Midbrain (tissue), 1 donor: ENCODE results near the gene PTPRN2.

Source experiments
- DNase-seq: peaks from one replicate; lab custom pipeline; 2025; lab: John Stamatoyannopoulos, UW

Gene PTPRN2

DNA sequence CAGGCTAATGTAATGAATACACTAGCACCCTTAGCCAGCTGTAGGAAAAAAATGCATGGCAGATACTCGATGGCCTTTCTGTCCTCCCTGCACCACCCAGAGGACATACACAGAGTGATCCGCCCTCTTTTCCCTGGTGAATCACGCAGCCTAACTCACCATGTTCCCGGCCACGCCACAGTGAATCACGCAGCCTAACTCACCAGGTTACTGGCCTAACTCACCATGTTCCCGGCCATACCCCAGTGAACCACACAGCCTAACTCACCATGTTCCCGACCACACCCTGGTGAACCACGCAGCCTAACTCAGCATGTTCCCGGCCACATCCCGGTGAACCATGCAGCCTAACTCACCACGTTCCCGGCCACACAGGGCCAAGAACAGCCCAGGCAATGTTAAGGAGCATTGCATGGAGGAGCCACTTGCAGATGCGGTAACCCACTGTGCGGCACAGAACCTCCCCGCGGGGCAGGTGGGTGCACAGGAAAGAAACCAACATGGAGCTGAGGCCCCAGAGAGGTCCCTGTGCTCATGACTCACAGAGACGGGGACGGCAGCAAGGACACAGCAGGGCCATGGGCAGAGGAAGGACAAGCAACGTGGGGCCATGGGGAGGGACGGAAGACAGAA, 742.3 kb downstream of the PTPRN2 start:
- DNase-seq, result no peak

DNA sequence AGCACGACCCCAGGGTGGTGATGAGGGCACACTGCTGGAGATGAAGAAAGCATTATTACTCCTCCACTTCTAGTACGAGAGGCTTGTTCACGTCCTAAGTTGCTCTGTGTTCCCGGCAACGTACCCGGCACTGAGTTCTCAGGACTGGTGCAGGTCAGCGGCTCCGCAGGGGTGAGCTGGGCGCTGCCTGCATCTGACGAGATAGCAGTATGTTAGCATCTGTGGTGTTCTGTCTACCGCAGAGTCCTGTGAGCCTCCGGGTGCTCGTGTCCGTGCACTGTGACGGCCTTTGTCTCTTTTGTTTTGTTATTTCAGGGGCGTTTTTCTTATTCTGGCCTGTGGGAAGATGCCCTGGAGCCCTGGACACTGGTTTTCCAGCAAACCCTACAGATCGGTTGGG, 743.0 kb downstream of the PTPRN2 start:
- no peak for DNase-seq

DNA sequence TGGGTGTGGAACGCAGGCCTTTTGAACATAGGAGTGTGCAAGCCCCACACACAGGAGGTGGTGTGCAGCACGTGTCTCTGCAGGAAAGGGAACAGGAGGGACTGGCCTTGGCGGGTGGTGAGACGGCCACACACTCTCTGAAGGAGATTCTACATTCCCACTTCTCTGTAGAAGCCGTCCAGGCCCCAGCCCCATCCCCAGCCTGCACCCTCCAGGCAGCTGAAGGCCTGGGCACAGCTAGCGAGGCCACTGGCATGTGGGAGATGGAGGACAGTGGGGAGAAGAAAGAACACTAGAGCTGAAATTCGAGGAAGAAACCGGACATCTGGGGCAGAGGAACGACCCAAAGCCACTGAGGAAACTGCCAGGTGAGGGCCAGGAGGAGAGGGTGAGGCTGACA, 743.5 kb downstream of the PTPRN2 start:
- DNase-seq, result no peak

DNA sequence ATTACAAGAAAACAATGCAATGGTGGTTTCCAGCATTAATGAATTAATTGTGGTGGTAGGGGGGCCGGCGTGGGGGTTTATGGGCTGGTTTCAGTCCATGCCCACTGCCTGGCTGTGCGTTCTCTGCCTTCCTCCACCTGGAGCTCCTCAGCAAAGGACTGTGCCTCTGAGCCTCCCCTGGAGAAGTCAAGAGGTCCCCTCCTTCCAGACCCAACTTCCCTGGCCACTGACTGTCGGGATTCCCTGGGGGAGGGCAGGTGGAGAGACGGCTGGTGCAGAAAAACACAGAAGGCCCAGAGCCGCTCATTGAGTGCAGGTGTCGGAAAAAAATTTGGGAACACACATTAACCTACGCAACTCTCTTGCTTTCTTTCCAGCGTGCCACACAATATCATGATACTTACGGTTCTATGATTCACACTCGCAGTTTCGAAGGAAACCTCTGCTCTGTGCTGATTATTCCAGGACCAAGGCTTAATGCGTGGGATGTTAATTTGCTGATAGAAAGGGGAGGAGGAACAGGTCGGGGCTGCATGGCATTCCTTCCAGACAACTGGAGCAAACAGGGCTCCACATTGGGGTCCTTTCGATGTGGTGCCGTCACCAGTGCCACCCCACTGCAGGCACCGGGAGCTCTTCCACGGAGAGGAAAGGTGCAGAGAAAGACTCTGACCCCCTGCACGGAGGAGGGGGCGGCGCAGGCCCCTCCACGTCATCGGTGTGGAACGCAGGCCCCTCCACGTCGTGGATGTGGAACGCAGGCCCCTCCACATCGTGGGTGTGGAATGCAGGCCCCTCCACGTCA, 744.1 kb downstream of the PTPRN2 start:
- DNase-seq, result no peak

DNA sequence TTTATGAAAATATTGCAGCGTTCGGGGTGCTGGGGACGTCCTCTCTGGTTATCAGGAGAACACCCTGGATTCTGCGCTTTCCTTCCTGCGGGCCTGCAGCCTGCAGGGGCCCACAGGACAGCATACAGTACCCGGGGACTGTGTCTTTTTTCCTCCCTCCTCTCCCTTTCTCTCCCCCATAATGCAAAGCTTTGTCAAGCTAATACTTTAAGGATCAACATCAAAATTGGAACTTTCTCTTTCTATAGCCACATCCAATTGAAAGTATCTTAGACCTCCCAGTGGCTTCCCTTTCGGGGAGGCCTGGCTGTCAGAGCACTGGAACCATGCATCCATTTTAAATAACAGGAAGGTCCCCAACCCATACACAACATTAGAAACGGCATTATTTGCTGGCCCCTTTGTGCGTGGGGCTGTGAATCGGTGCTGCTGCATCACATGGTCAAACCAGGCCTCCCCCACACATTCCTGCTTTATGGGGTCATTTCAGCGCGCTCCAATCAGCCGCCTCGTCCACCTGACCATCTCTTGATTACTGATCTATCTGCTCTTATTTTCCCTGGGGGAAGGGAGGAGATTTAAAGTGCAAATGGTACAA, 745.8 kb downstream of the PTPRN2 start:
- no peak for DNase-seq

DNA sequence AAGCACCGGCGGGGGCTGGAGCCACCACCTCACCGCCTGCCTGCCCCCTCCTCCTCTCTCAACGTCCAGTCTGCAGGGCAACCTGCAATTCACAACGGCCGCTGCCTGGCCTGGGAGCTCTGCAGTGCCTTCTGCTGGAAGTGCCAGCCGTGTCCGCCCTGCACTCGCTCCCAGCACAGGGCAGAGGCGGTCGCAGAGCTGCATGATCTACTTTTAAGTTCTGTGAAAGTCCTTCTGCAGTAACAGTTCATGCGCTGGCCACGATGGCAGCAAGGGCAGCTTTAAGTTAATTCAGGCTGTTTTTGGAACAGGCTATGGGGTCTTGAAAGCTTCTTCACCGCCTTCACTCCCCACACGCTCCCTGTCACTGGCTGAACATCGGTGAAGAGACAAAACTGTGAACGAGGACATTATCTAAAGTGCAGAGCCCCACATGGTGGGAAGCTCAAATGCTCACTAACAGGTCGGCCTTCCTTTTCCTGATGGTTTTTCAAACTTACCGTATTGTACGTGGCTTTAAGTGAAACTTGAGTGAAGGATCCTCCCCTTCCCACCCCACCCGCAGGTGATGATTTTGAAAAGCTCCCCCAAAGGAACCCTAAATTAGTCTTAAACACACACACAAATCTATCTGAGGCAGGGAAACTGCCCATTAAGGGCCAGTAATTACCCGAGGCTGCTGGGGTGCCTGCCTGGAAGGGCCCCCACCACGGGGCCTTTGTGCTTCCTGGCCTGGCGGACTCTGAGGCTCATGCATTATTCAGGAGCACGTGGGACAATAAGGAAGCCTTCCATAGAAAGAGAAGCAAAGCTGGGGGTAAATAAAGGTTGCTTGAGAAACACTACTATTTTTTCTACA, 746.5 kb downstream of the PTPRN2 start:
- DNase-seq, result no peak

DNA sequence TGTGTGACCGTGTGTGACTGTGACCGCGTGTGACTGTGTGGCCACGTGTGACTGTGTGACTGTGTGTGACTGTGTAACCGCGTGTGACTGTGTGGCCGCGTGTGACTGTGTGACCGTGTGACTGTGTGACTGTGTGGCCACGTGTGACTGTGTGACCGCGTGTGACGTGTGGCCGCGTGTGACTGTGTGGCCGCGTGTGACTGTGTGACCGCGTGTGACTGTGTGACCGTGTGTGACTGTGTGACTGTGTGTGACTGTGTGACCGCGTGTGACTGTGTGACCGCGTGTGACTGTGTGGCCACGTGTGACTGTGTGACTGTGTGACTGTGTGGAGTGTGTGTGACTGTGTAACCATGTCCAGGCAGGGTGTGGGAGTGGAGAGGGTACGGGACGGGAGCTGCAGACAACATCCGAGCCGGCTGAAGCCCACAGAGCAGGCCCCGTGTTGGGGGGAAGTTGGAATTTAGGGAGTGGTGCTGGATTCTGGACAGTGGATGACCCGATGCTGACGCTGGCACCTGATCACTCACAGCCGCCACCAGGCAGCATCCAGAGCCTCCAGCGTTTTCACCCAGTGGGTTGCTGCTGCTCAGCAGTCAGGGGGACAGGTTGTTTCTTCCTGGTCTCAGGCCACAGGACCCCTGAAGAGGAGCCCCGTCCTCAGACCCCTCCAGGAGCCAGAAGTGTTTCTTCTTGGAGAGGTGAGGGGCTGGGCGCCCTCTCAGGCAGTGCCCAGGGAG, 747.3 kb downstream of the PTPRN2 start:
- no peak for DNase-seq

DNA sequence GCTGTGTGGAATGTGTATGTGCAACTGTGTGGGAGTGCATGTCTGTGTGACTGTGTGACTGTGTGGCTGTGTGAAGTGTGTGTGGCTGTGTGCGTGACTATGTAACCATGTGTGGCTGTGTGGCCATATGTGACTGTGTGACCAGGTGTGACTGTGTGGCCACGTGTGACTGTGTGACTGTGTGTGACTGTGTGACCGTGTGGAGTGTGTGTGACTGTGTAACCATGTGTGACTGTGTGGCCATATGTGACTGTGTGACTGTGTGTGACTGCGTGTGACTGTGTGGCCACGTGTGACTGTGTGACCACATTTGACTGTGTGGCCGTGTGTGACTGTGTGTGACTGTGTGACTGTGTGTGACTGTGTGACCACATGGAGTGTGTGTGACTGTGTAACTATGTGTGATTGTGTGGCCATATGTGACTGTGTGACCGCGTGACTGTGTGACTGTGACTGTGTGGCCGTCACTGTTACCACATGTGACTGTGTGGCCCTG, 747.9 kb downstream of the PTPRN2 start:
- no peak for DNase-seq

DNA sequence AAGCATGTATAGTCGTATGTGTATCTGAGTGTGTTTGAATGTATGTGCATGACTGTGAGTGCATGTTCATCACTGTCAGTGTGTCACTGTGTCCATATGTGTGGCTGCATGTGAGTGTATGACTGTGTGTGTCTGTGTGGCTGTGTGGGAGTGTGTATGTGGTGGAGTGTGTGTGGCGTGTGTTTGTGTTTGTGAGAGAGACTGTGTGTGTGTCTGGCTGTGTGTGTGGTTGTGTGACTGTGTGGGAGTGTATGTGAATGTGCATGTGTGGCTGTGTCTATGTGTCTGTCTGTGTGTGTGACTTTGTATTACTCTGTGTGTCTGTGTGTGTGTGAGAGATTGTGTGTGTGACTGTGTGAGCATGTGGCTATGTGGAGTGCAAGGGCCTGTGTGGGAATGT, 748.4 kb downstream of the PTPRN2 start:
- no peak for DNase-seq

DNA sequence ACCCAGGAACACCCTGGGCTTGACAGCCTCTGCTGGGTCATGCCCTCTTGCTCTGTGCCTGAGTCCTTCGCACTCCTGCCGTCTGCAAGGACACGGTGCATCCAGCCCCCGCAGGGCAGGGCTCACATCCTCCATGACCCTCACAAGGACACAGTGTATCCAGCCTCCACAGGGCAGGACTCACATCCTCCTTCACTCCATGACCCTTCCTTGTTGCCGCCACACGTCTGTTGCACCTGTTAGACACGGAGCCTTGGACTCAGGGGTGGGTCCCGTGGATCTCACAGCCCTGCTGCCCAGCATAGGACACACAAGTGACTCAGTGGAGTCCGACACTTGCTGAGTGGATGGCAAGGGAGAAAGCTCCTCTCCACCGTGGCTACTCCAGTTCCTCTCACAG, 750.1 kb downstream of the PTPRN2 start:
- no peak for DNase-seq

DNA sequence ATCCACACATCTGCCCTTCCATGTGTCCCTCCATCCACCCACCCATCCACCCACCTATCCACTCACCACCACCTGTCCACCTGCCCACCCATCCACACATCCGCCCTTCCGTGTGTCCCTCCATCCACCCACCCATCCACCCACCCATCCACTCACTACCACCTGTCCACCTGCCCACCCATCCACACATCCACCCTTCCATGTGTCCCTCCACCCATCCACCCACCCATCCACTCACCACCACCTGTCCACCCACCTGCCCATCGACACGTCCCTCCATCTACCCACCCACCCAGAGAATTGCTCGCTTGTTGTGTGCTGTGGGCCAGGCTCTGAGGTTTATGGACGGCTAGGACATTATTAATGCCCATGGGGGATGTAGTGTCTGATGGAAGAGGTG, 750.6 kb downstream of the PTPRN2 start:
- DNase-seq, result no peak

DNA sequence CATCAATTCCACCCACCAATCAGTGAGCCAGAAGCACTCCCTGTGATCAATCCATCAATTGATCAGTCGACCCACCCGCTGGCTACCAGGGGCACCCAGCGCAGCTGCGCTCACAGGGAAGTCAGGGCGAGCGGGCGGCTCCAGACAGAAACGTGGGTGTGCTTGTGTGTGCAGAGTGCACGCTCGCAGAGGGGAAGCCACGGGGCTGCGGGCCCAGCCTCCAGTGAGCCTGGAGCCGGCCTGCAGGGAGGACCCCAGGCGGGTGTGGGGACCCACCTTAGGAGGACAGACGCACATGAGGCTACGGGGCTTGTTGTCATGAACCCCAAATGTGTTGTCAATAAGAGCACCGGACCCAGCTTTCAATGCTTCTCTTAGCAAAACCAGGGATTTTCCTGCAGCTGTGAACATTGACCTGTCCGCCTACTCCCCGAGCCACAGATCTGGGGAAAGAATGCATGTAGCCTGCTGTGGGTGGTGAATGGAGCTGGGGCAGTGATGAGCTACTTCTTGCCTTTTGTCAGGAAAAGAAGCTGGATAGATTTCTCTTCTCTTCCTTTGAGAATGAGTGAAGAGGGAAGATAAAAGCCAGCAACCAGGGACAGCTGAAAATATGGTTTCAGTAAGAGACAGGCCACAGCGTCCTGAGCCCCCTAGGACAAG, 753.0 kb downstream of the PTPRN2 start:
- DNase-seq, result no peak

DNA sequence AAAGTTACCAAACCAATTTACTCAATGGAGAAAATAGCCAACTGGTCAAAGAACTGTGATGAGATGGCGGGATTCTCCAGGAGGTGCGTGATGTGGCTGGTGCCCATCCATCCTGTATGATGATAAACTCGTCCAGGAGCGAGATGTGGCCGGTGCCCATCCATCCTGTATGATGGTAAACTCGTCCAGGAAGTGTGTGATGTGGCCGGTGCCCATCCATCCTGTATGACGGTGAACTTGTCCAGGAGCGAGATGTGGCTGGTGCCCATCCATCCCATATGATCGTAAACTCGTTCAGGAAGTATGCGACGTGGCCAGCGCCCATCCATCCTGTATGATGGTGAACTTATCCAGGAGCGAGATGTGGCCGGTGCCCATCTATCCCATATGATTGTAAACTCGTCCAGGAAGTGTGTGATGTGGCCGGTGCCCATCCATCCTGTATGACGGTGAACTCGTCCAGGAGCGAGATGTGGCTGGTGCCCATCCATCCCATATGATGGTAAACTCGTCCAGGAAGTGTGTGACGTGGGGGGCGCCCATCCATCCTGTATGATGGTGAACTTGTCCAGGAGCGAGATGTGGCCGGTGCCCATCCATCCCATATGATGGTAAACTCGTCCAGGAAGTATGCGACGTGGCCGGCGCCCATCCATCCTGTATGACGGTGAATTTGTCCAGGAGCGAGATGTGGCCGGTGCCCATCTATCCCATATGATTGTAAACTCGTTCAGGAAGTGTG, 754.6 kb downstream of the PTPRN2 start:
- no peak for DNase-seq

DNA sequence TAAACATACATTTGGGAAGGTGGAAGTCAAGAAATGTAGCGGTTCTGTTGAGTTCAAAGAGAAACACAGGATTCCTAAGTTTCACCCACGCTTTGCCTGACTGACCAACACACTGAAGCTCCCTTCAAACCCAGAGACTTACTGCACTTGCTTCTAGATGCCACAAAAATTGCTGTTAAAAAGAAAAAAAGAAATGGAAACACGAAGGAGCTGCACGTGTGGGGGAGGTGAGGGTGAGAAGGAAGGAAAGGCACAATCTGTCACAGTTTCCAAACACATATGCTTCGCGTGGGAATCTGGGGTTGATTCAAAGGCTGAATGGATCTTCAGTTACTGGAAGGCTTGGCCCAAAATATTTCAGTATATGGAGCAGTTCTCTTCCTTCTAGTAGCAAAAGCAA, 755.2 kb downstream of the PTPRN2 start:
- no peak for DNase-seq

DNA sequence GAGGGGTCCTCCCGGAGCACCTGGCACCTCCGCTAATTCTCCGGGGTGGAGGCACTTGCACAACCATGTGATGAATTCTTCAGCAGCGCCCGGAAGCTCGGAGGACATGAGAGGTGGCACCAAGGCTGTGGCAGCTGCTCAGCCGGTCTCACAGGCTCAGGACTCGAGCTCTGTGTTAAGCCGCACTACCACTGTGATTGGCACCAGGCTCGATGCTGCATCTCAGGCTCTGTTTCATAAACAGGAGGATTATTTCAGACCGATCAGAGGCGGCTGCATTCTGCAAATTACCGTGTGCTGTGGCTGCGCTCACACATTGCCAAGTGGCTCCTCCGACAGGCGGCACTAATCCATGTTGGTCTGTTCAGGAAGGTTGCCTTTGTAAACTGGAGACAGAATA, 755.6 kb downstream of the PTPRN2 start:
- DNase-seq, result no peak

DNA sequence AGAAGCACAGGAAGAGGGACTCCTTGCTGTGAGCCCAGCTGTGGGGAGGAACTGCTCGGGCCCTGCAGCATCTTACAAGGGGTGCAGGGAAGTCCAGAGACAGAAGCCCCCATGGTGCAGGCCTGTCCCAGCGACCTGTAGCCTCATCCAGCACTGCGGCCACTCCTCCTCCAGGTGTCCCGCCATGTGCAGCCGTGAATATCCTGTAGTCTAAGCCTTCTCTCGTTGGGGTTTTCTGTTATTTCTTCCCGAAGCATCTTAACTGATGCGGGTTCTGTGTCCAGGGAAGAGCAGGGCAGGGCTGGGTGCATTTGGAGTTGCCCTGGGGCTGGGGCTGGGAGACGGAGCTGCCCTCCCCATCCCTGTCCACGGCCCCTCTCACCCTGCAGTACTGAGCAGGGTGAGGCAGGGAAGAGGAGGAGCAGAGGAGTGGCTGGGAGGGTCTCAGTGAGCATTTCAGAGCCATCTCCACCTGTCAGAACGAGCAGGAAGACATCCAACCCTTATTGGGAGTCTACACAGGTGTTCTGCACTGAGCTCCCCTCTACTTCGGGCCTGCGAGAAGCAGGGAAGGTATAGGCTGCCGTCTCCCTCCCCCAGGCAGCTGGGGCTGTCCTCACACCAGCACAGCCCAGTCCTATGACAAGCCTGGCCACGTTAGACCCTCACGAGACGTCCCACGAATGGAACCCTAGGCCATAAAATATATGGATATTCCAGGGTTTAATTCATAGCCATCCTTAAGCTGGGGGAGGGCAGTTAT, 756.3 kb downstream of the PTPRN2 start:
- DNase-seq, result no peak

DNA sequence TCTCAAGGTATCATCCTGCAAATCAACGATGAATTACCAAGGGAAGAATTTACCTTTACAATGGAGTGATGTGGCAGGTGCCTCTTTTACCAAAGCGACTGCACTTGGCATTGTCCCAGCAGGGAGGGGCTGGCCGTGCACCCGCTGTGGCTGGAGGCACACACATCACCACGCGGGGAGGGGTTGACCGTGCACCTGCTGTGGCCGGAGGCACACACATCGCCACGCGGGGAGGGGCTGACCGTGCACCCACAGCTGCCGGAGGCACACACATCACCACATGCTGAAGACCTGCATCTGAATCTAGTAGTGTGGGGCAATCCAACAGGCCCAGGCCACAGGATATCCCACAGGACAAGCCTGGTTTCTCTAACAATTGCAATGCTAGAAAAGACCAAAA, 757.3 kb downstream of the PTPRN2 start:
- DNase-seq, result no peak

DNA sequence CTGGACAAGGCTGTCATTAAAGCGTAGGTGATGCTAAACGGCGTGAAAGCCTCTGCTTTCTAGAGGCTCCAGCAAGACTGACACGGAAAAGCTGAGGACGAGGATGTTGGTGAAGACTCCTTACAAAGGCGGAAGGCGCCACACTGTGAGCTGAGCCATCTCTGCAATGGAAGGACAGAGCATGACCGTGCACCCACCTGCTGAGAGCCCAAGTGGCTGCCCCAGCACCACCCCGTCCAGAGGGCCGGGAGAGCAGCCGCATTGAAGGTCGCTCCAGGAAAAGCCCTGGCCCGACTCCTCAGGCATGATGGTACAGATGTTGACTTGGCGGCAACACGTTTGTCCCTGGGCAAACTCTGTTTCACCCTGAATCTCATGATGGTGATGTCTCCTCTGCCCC, 758.1 kb downstream of the PTPRN2 start:
- DNase-seq, result no peak

DNA sequence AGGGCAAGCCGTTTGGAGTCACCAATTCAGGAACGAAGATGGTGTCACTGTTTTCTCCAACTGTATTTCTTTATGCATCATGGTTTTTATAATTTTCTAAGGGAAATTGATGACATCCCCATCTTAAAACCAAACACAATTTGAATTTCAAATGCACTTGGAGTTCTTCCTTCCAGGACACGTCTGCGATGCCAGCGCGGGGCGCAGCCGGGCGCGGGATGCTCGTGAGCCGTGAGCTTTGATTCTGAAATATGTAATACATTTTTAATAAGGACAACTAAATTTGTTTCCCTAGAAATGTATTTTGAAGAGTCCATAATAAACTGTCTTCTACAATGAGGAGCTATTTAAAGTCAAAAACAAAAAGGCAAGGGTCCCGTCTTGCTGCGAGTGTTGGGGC, 758.7 kb downstream of the PTPRN2 start:
- no peak for DNase-seq

DNA sequence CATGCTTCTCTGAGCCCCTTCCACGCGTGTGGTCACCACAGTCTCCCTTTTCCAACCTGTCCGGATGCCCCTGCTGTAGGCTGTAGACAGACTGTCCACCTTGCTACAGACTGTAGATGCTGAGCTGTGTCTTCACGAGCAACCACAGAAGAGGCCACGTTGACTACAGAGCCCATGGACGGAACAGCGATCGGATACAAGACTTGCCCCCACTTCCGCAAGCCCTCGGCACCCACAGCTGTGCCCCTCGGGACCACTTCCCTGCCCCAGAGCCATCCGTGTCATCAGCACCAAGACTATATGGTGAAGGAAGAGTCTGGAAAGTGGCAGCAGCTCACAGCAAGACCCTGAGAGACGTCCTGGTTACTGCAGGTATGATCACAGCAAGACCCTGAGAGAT, 759.4 kb downstream of the PTPRN2 start:
- DNase-seq, result no peak
